HG03571 (cell line): Measurements from ENCODE around the gene STK36.
"Not testable (repeated sequence)": the region's sequence is repeated elsewhere in the genome, so short reads cannot be mapped to it uniquely, and the experiment has no call there.

Experiments used
- ATAC-seq: cut with Tn5 transposase; IDR thresholded peaks from one replicate; pipeline ENCODE4 v1.9.1; 2021; ENCODE audit not compliant: unreplicated experiment

STK36 gene

GRCh38 chr2:218662827-218663226 lies 9.1 kb upstream of the STK36 start:
- ATAC-seq, result no peak

- no peak for ATAC-seq
Observed at GRCh38 chr2:218663901-218664300, 8.0 kb upstream of the STK36 start.

- no peak for ATAC-seq
Observed at GRCh38 chr2:218664653-218665052, 7.2 kb upstream of the STK36 start.

DNA sequence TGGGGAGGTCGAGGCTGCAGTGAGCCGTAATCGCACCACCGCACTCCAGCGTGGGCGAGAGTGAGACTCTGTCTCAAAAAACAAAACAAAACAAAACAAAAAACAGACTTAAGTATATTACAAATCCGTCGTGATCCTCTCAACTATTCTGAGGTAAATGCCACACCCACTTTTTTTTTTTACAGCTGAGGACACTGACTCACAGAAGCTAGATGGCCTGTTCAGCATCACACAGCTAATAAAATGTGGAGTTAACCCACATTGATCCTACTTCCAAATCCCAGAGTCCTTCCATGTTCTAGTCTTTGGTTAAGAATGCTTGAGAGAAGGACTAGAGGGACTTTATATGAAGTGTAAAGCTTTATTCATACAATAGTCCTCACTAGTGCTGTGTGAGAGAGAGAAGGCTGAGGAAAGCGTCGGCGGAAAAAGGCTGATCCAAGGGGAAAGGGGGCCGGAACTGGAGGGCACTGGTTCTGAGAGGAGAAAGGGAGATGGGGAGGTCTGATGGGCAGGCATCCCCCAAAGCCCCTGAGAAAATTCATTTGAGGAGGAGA lies 711 bp upstream of the STK36 start:
- no peak for ATAC-seq

GRCh38 chr2:218679119-218679518 lies 7.2 kb downstream of the STK36 start:
- no peak for ATAC-seq

DNA sequence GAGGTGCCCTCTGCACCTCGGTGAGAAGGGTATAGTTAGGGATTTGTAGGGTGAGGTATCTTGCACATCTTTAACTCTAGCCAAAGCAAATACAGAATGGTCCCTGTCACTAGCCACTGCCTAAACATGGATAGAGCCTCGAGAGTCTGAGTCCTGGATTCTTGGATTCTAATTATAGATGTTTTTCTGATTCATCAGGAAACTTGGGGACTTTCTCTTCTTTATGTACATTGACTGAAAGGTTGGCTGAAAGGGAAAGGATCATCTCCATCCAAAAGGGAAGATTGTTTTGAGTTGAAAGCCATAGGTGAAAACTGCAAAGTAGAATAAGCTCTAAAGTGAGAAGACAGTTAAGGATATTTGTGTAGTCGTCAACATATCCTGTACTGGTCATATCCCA lies 8.2 kb downstream of the STK36 start:
- no peak for ATAC-seq

DNA sequence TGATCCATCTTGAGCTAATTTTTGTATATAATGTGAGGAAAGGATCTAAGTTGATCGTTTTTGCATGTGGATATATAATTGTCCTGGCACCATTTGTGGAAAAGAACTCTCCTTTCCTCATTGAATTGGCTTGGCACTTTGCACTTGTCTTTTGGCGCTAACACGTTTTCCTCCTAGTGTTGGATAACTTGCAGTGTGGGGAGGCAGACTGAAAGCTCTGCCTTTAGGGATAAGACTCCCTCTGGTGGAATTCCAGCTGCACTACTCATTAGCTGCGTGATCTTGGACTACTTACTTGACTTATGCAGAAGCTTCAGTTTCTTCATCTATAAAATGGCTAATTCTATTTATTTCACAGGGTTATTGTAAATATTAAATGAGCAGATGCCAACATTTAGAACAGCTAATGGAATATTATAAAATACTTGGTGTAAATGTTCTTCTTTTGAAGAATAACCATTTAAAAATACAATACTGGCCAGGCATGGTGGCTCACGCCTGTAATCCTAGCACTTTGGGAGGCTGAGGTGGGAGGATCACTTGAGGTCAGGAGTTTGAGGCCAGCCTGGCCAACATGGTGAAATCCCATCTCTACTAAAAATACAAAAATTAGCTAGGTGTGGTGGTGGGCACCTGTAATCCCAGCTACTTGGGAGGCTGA lies 15.6 kb downstream of the STK36 start:
- ATAC-seq, result not testable (repeated sequence)

GRCh38 chr2:218691234-218691633 lies 19.3 kb downstream of the STK36 start:
- ATAC-seq, result no peak

DNA sequence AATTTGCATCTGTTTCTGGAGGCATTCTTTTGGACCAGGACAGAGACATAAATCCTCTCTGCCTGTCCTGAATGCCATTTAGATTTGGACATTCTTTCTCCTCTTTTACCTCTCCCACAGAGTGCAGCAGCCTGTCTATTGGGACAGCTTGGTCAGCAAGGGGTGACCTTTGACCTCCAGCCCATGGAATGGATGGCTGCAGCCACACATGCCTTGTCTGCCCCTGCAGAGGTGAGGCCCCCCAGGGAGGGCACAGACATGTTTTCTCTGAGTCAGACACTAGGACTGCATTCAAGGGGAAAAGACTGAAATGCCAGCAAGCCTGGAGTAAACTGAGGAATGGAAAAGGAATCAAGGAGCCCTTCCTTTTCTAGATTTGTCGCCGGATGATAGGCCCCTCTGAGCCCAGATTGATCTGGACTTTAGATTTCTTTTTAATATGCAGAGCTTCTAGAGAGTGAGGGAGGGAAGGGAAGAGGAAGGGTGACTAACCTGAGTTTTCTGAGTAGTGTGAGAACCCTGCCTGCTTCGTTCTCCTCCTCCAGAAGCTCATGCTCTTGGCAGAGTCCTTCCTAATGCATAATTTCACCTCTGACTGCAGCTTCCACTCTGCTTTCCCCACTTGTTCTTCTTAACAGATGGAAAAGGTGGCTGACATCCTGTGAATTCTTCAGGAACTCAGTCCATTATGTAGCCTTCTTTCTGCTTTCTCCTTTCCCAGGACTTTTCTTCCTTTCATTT lies 22.7 kb downstream of the STK36 start:
- ATAC-seq, result no peak

DNA sequence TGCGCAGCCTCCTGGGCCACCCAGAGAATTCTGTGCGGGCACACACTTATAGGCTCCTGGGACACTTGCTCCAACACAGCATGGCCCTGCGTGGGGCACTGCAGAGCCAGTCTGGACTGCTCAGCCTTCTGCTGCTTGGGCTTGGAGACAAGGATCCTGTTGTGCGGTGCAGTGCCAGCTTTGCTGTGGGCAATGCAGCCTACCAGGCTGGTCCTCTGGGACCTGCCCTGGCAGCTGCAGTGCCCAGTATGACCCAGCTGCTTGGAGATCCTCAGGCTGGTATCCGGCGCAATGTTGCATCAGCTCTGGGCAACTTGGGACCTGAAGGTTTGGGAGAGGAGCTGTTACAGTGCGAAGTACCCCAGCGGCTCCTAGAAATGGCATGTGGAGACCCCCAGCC lies 27.0 kb downstream of the STK36 start:
- ATAC-seq, result no peak

GRCh38 chr2:218701806-218702205 lies 29.9 kb downstream of the STK36 start:
- ATAC-seq, result no peak

- no peak for ATAC-seq
Observed at GRCh38 chr2:218703341-218703740, 31.5 kb downstream of the STK36 start.

DNA sequence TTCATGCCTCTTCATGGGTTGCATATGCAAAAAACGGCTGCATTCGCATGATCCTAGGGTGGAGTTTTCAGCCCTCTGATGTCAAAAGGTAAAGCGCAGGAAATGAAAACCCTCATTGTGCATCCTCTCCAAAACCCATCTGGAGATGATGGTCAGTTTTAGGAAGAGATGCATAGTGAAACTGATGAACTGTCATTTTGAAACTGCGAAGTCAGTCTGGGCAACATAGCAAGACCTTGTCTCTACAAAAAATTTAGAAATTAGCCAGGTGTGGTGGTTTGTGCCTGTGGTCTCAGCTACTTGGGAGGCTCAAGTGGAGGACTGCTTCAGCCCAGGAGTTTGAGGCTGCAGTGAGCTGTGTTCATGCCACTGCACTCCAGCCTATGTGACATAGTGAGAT lies 36.2 kb downstream of the STK36 start:
- ATAC-seq, result peak; percentile 21

DNA sequence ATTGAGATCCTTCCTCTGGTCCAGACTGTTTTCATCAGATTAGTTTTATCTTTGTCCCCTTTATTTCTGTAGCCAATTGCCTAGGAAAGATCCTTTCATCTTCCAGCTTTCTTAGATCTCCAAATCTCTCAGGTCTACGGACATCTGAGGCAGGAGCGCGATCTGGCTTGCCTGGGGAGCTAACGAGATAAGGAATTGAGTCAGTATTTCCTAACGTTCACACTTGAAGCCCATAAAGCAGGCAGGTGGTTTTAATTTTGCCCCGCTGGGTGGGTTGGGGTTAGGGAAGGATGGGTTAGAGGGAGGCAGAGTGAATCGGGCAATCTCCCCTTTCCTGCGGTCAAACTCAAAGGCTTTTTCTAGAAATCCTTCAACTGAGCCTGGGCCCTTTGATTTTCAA lies 38.0 kb downstream of the STK36 start:
- no peak for ATAC-seq

DNA sequence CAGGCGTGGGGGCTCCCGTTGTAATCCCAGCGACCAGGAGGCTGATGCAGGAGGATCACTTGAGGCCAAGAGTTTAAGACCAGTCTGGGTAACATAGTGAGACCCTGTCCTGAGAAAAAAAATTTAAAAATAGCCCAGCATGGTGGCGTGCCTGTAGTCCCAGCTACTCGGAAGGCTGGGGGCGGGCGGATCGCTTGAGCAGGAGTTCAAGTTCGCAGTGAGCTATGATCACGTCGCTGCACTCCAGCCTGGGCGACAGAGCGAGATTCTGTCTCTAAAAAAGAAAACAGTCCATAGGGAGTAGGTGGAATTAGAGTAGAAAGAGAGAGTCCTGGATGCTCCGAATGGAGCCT lies 38.4 kb downstream of the STK36 start:
- ATAC-seq, result no peak

GRCh38 chr2:218710687-218711549 lies 39.0 kb downstream of the STK36 start, which contains the start of gene TTLL4:
Gene TTLL4 (plus strand): TSS chr2:218710835. CDS start chr2:218737677, 26,842 bp downstream.
- peak; percentile 83 for ATAC-seq

GRCh38 chr2:218711550-218711929 lies 39.7 kb downstream of the STK36 start:
- no peak for ATAC-seq

DNA sequence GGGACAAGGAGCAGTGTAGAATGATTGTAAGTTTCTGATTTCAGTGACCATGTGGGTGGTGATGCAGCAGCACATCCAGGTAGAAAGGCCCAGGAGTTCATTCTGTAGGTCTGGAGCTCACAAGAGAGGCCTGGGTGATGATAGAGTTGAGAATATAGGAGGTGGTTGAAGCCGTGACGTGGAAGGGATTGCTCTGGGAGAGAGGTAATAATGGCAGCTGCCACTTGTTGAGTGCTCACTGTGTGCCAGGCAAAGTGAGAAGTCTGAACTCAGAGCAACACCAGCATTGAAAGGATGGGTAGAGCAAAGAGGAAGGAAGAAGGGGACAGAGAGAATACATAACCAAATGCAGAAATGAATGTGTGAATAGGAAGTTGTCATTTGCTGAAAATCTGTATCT lies 42.0 kb downstream of the STK36 start:
- no peak for ATAC-seq

DNA sequence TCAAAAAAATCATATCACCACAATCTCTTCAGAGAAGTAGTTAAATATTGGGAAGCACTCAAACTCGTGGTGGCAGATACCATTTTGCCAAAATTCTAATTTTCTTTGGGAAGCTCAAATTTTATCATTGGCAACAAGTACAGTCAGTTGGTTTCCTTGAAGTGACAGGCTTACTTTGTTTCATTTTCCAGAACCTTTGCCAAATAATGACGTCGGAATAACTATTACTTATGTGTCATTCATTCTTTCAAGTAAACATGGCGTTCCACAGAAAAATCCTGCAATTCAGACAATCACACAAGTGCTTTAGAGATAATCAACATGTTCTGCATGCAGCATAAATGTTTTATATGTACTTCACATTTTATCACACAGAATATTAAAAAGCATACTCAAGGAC lies 44.2 kb downstream of the STK36 start:
- no peak for ATAC-seq

GRCh38 chr2:218717262-218717661 lies 45.4 kb downstream of the STK36 start:
- ATAC-seq, result no peak

DNA sequence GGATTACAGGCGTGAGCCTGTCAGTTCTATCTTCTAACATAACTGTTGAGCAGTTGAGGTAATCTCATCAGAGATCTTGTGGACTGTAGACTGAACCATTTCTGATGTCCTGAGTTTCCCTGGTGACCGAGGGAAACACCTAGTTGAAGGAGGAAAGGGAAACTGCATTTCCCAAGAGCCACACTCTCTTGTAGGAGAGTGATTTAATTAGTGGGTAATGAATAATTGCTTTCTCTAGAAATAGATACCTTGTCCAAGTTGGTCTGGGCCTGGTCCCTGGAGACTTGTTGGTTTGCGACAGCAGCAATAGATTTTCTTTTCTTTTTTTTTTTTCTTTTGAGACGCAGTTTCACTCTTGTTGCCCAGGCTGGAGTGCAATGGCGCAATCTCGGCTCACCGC lies 46.2 kb downstream of the STK36 start:
- no peak for ATAC-seq

GRCh38 chr2:218719457-218719856 lies 47.6 kb downstream of the STK36 start:
- ATAC-seq, result no peak
